ENCODE results near the gene ABCA7. TPM values are rescaled to one million over a fixed set of nuclear protein-coding genes. Genes with fewer than 3 reads are reported as not detected.

The ABCA7 gene
- total and polyA plus RNA-seq, 4 donors, result 3.0 to 60.9 (median 4.8) TPM

DNA sequence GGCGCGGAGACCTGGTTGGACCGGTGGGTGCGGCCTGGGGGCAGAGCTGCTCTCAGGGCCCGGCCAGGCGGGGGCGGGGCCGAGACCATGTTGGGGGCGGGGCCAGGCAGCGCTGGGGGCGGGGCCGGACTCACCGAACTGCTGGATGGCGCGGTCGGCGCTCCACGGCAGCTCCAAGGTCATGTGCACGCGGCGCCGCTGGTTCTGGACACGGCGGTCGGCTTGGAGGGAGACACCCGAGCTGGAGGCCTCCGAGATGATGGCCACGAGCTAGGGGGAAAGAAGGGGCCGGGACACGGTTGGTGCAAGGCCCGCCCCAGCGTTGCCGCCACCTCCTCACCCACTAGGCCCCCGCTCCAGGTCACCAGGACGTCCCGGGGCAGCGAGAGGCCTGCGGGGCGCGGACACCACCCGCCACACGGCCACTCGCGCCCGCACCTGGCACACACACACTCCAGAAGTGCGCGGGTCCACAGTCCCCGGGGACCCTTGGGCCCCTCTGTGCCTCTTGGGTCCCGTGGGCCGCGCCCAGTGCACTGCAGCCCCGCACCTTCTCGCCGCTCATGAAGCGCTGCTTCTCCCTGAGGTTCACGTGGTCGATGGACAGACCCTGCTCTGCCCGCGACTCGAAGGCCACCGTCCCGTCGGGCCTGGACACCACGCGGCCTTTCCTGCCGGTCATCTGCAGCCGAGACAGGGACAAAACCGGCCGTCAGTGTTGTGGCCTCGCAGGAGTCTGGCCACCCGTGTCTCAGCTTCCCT is 72.5 kb downstream of the ABCA7 start:
- Histone ChIP-seq H3K9me3 (ENCODE audit: control insufficient read depth in 4 of 4, low read length in 3 of 4) (no peaks in the 10 kb centered on the region), H3K27me3 (ENCODE audit: control insufficient read depth in 4 of 4, insufficient read depth in 4 of 4, low read length in 3 of 4) (no peaks in the 10 kb centered on the region), H3K27ac (ENCODE audit: low read depth in 1 of 2, low read length in 2 of 2) (peak overlapping the region; percentile 34 to 81), H3K4me3 (ENCODE audit: low read depth in 1 of 3, low read length in 3 of 3) (no peak overlapping the region), H3K36me3 (ENCODE audit: control insufficient read depth in 4 of 4, insufficient read depth in 3 of 4, low read depth in 1 of 4, low read length in 3 of 4) (peaks cover 5 to 54% (median 31%) of the 10 kb centered on the region in 4 donors), H3K4me1 (ENCODE audit: control insufficient read depth in 4 of 4, insufficient read depth in 4 of 4, low read length in 3 of 4) (peaks cover 8 to 21% (median 18%) of the 10 kb centered on the region in 4 donors), H3K9ac (ENCODE audit: low read depth in 1 of 2, low read length in 2 of 2) (no peak overlapping the region)
- DNase-seq (ENCODE audit: low spot score), result no peak
- WGBS, result 75% methylated on average over 71 of the region's 71 CpGs
- TF ChIP-seq, protein P1, sequence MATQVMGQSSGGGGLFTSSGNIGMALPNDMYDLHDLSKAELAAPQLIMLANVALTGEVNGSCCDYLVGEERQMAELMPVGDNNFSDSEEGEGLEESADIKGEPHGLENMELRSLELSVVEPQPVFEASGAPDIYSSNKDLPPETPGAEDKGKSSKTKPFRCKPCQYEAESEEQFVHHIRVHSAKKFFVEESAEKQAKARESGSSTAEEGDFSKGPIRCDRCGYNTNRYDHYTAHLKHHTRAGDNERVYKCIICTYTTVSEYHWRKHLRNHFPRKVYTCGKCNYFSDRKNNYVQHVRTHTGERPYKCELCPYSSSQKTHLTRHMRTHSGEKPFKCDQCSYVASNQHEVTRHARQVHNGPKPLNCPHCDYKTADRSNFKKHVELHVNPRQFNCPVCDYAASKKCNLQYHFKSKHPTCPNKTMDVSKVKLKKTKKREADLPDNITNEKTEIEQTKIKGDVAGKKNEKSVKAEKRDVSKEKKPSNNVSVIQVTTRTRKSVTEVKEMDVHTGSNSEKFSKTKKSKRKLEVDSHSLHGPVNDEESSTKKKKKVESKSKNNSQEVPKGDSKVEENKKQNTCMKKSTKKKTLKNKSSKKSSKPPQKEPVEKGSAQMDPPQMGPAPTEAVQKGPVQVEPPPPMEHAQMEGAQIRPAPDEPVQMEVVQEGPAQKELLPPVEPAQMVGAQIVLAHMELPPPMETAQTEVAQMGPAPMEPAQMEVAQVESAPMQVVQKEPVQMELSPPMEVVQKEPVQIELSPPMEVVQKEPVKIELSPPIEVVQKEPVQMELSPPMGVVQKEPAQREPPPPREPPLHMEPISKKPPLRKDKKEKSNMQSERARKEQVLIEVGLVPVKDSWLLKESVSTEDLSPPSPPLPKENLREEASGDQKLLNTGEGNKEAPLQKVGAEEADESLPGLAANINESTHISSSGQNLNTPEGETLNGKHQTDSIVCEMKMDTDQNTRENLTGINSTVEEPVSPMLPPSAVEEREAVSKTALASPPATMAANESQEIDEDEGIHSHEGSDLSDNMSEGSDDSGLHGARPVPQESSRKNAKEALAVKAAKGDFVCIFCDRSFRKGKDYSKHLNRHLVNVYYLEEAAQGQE (IDR thresholded peaks at IDR 0.05), result no peak
- no peak for TF ChIP-seq HNF4G (IDR thresholded peaks at IDR 0.05)
- TF ChIP-seq JUND (IDR thresholded peaks at IDR 0.05), result no peak
- no peak for TF ChIP-seq TAF1 (conservative IDR thresholded peaks at IDR 0.05)
- TF ChIP-seq, protein P2, sequence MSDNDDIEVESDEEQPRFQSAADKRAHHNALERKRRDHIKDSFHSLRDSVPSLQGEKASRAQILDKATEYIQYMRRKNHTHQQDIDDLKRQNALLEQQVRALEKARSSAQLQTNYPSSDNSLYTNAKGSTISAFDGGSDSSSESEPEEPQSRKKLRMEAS (IDR thresholded peaks at IDR 0.05), result no peak
- TF ChIP-seq FOXA2 (IDR thresholded peaks at IDR 0.05), result no peak
- no peak for TF ChIP-seq EGR1 (IDR thresholded peaks at IDR 0.05; ENCODE audit: low read depth in 2 of 2)
- TF ChIP-seq, protein P3, sequence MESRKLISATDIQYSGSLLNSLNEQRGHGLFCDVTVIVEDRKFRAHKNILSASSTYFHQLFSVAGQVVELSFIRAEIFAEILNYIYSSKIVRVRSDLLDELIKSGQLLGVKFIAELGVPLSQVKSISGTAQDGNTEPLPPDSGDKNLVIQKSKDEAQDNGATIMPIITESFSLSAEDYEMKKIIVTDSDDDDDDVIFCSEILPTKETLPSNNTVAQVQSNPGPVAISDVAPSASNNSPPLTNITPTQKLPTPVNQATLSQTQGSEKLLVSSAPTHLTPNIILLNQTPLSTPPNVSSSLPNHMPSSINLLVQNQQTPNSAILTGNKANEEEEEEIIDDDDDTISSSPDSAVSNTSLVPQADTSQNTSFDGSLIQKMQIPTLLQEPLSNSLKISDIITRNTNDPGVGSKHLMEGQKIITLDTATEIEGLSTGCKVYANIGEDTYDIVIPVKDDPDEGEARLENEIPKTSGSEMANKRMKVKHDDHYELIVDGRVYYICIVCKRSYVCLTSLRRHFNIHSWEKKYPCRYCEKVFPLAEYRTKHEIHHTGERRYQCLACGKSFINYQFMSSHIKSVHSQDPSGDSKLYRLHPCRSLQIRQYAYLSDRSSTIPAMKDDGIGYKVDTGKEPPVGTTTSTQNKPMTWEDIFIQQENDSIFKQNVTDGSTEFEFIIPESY (IDR thresholded peaks at IDR 0.05), result no peak
- TF ChIP-seq RXRA (IDR thresholded peaks at IDR 0.05), result no peak
- TF ChIP-seq HNF4A (conservative IDR thresholded peaks at IDR 0.05), result no peak
- TF ChIP-seq GABPA (IDR thresholded peaks at IDR 0.05 in 1 of 2, conservative IDR thresholded peaks at IDR 0.05 in 1 of 2), result no peak
- TF ChIP-seq FOXA1 (IDR thresholded peaks at IDR 0.05), result no peak
- TF ChIP-seq, protein P4, sequence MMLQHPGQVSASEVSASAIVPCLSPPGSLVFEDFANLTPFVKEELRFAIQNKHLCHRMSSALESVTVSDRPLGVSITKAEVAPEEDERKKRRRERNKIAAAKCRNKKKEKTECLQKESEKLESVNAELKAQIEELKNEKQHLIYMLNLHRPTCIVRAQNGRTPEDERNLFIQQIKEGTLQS (IDR thresholded peaks at IDR 0.05), result no peak
- no peak for TF ChIP-seq RAD21 (IDR thresholded peaks at IDR 0.05)
- TF ChIP-seq, protein P5, sequence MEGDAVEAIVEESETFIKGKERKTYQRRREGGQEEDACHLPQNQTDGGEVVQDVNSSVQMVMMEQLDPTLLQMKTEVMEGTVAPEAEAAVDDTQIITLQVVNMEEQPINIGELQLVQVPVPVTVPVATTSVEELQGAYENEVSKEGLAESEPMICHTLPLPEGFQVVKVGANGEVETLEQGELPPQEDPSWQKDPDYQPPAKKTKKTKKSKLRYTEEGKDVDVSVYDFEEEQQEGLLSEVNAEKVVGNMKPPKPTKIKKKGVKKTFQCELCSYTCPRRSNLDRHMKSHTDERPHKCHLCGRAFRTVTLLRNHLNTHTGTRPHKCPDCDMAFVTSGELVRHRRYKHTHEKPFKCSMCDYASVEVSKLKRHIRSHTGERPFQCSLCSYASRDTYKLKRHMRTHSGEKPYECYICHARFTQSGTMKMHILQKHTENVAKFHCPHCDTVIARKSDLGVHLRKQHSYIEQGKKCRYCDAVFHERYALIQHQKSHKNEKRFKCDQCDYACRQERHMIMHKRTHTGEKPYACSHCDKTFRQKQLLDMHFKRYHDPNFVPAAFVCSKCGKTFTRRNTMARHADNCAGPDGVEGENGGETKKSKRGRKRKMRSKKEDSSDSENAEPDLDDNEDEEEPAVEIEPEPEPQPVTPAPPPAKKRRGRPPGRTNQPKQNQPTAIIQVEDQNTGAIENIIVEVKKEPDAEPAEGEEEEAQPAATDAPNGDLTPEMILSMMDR (IDR thresholded peaks at IDR 0.05; ENCODE audit: low read depth, low read length, missing input control), result no peak
- TF ChIP-seq NR2F2 (IDR thresholded peaks at IDR 0.05), result no peak
- TF ChIP-seq YY1 (IDR thresholded peaks at IDR 0.05), result no peak
- TF ChIP-seq SP1 (IDR thresholded peaks at IDR 0.05), result no peak
